Measurements from ENCODE around the gene PSMA4. TPM values are rescaled to one million over a fixed set of nuclear protein-coding genes. Genes with fewer than 3 reads are reported as not detected.
"Not testable (repeated sequence)": the region's sequence is repeated elsewhere in the genome, so short reads cannot be mapped to it uniquely, and the experiment has no call there.

Gene PSMA4
- total RNA-seq, 1 experiment from 2014 or later, result 230 TPM

DNA sequence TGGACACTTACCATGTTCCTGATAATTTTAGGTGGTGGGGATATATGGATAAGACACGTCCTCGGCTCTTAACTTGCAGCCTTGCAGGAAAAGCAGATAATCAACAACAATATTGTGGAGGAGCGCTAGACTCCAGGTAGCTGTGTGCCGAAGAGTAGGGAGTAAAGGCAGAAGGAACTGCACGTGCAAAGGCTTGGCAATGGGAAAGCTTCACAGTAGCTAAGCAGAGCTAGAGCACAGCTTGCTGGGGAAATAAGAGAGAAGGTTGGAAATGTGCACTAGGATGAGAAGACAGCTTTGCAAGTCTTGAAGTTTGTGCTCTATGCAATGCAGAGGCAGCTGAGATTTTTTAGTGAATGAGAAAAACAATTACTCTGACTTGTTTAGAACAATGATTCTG lies 12.4 kb downstream of the PSMA4 start:
- no peaks in the 10 kb centered on the region for H3K9me2 ChIP-seq (ENCODE audit: insufficient read depth)
- H3K4me2 ChIP-seq, result no peak overlapping the region
- H2AFZ ChIP-seq, result no peak overlapping the region
- H3K4me1 ChIP-seq (replicated peaks; ENCODE audit: insufficient read depth), result no peaks in the 10 kb centered on the region
- ChIA-PET CTCF (interaction anchor here (0.6 kb wide), 1 partner anchor 247 kb away, joined by 5 read pairs; no protein-coding TSS in a partner anchor), POLR2A (ENCODE audit: unreplicated experiment) (interaction anchor here (0.6 kb wide), 1 partner anchor 12 kb away, joined by 8 read pairs; the partner anchor contains the start of gene PSMA4)
- no peaks in the 10 kb centered on the region for H3K79me2 ChIP-seq (ENCODE audit: low read depth)
- peaks cover 19% of the 10 kb centered on the region for H3K36me3 ChIP-seq (ENCODE audit: low read depth)
- H4K20me1 ChIP-seq (ENCODE audit: insufficient read depth), result no peaks in the 10 kb centered on the region; the same call in 1 of the 2 replicates
- no peaks in the 10 kb centered on the region for H3K27me3 ChIP-seq (ENCODE audit: insufficient read depth, low read depth)
- no TSS peak for BruUV-seq (replicated peaks)
- H3K4me3 ChIP-seq, result no peak overlapping the region
- peaks cover 25% of the 10 kb centered on the region; the same call in 1 of the 2 replicates for H3F3A ChIP-seq (ENCODE audit: insufficient read depth, low read depth)
- no peak for TF ChIP-seq EZH2 (IDR thresholded peaks at IDR 0.05; ENCODE audit: low read depth)
- TF ChIP-seq, protein P1, sequence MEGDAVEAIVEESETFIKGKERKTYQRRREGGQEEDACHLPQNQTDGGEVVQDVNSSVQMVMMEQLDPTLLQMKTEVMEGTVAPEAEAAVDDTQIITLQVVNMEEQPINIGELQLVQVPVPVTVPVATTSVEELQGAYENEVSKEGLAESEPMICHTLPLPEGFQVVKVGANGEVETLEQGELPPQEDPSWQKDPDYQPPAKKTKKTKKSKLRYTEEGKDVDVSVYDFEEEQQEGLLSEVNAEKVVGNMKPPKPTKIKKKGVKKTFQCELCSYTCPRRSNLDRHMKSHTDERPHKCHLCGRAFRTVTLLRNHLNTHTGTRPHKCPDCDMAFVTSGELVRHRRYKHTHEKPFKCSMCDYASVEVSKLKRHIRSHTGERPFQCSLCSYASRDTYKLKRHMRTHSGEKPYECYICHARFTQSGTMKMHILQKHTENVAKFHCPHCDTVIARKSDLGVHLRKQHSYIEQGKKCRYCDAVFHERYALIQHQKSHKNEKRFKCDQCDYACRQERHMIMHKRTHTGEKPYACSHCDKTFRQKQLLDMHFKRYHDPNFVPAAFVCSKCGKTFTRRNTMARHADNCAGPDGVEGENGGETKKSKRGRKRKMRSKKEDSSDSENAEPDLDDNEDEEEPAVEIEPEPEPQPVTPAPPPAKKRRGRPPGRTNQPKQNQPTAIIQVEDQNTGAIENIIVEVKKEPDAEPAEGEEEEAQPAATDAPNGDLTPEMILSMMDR (conservative IDR thresholded peaks at IDR 0.05), result no peak
- intact Hi-C loops (cut with micrococcal nuclease; ENCODE audit: unreplicated experiment), result no loop called here
- no peaks in the 10 kb centered on the region for H3K9me3 ChIP-seq (ENCODE audit: insufficient read depth, low read depth)
- no peak overlapping the region for H3K27ac ChIP-seq
- no peak for DNase-seq

DNA sequence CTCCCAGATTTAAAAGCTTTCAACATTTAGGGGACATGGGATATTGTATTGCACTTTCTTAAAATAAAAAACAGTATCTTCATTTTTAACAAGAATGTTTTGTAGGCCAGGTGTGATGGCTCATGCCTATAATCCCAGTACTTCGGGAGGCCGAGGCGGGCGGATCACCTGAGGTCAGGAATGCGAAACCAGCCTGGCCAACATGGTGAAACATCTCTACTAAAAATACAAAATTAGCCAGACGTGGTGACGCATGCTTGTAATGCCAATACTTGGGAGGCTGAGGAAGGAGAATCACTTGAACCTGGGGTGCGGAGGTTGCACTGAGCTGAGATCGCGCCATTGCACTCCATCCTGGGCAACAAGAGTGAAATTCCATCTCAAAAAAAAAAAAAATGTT lies 20.0 kb downstream of the PSMA4 start:
- POLR2A ChIA-PET (ENCODE audit: unreplicated experiment), result interaction anchor here (0.6 kb wide), 1 partner anchor 56 kb away, joined by 3 read pairs; no protein-coding TSS in a partner anchor
- intact Hi-C loops (cut with micrococcal nuclease; ENCODE audit: unreplicated experiment); BruUV-seq (replicated peaks): not testable (repeated sequence)

DNA sequence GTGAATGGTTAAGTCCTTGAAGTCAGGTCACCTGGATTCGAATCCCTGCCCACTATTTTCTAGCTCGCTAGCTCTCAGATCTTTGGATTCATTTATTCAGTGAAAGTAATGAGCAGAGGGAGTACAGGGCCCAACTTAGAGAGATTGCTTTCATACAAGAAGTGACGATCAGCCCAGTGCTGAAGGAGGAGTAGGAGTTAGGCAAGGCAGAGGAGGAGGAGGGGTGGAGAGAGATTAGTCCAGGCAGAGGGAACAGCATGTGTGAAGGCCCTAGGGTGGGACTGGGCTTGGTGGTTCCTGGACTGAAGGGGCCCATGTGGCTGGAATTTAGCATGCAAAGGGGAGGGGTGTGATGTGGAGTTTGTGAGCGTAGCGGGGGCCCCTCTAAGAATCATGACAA lies 21.2 kb downstream of the PSMA4 start:
- no peaks in the 10 kb centered on the region for H3K36me3 ChIP-seq (ENCODE audit: low read depth)
- no peak overlapping the region for H3K4me2 ChIP-seq
- H3K79me2 ChIP-seq (ENCODE audit: low read depth), result no peaks in the 10 kb centered on the region
- no peaks in the 10 kb centered on the region for H3K9me2 ChIP-seq (ENCODE audit: insufficient read depth)
- no peak overlapping the region for H3K27ac ChIP-seq
- TF ChIP-seq, protein P1 (conservative IDR thresholded peaks at IDR 0.05), result no peak
- TF ChIP-seq EZH2 (IDR thresholded peaks at IDR 0.05; ENCODE audit: low read depth), result no peak
- no peaks in the 10 kb centered on the region for H3K9me3 ChIP-seq (ENCODE audit: insufficient read depth, low read depth)
- peaks cover 8% of the 10 kb centered on the region for H3F3A ChIP-seq (ENCODE audit: insufficient read depth, low read depth)
- intact Hi-C loops (cut with micrococcal nuclease; ENCODE audit: unreplicated experiment), result no loop called here
- no peak overlapping the region for H2AFZ ChIP-seq
- POLR2A ChIA-PET (ENCODE audit: unreplicated experiment), result no interaction called here
- H3K4me3 ChIP-seq, result no peak overlapping the region
- peaks cover under 1% of the 10 kb centered on the region; the same call in 1 of the 2 replicates for H3K4me1 ChIP-seq (replicated peaks; ENCODE audit: insufficient read depth)
- no TSS peak for BruUV-seq (replicated peaks)
- CTCF ChIA-PET, result no interaction called here
- DNase-seq, result no peak
- peaks cover 2% of the 10 kb centered on the region; the same call in 1 of the 2 replicates for H4K20me1 ChIP-seq (ENCODE audit: insufficient read depth)
- H3K27me3 ChIP-seq (ENCODE audit: insufficient read depth, low read depth), result no peaks in the 10 kb centered on the region

More for the DNA sequence above, 20.0 kb downstream of the PSMA4 start:
- H3K27ac ChIP-seq; H3K79me2 ChIP-seq (ENCODE audit: low read depth); H3K4me2 ChIP-seq; H3K9me3 ChIP-seq (ENCODE audit: insufficient read depth, low read depth); H3K27me3 ChIP-seq (ENCODE audit: insufficient read depth, low read depth); H3K4me3 ChIP-seq; H3F3A ChIP-seq (ENCODE audit: insufficient read depth, low read depth); H3K9me2 ChIP-seq (ENCODE audit: insufficient read depth); H2AFZ ChIP-seq; H3K36me3 ChIP-seq (ENCODE audit: low read depth); H3K4me1 ChIP-seq (replicated peaks; ENCODE audit: insufficient read depth); CTCF ChIA-PET; DNase-seq; H4K20me1 ChIP-seq (ENCODE audit: insufficient read depth): not testable (repeated sequence)

DNA sequence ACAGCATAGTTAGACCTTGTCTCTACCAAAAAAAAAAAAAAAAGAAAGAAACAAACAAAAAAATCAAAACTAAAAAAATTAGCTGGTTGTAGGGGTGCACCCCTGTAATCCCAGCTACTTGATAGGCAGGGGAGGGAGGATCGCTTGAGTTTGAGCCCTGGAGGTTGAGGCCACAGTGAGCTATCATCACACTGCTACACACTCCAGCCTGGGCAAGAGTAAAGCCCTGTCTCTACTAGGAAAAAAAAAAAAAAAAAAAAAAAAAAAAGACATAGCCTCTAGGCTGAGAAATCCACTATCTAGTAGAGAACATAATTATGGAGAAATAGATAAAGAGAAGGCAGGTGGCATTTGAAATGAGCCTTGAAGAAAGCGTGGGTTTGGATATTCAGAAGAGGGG lies 22.8 kb downstream of the PSMA4 start:
- Histone ChIP-seq H3K4me1 (replicated peaks; ENCODE audit: insufficient read depth) (peaks cover 14% of the 10 kb centered on the region), H3F3A (ENCODE audit: insufficient read depth, low read depth) (peaks cover 15% of the 10 kb centered on the region), H3K4me2 (no peak overlapping the region), H3K27me3 (ENCODE audit: insufficient read depth, low read depth) (no peaks in the 10 kb centered on the region), H3K79me2 (ENCODE audit: low read depth) (peaks cover 7% of the 10 kb centered on the region; the same call in 1 of the 2 replicates), H4K20me1 (ENCODE audit: insufficient read depth) (peaks cover 2% of the 10 kb centered on the region; the same call in 1 of the 2 replicates), H3K27ac (no peak overlapping the region), H3K9me3 (ENCODE audit: insufficient read depth, low read depth) (no peaks in the 10 kb centered on the region), H3K4me3 (no peak overlapping the region), H3K9me2 (ENCODE audit: insufficient read depth) (no peaks in the 10 kb centered on the region), H3K36me3 (ENCODE audit: low read depth) (no peaks in the 10 kb centered on the region), H2AFZ (no peak overlapping the region)
- ChIA-PET CTCF (interaction anchor here (0.6 kb wide), 1 partner anchor 731 kb away, joined by 11 read pairs; no protein-coding TSS in a partner anchor), POLR2A (ENCODE audit: unreplicated experiment) (no interaction called here)
- intact Hi-C loops (cut with micrococcal nuclease; ENCODE audit: unreplicated experiment), result no loop called here
- no TSS peak for BruUV-seq (replicated peaks)
- TF ChIP-seq, protein P1 (conservative IDR thresholded peaks at IDR 0.05), result no peak
- TF ChIP-seq EZH2 (IDR thresholded peaks at IDR 0.05; ENCODE audit: low read depth), result no peak
- no peak for DNase-seq

Data from PC-9 (cell line).